ENCODE data around the gene SNTG2. TPM values are rescaled to one million over a fixed set of nuclear protein-coding genes. Genes with fewer than 3 reads are reported as not detected.

The SNTG2 gene
- total and polyA plus RNA-seq, 2 of the 13 experiments (the other 11 are each of a cell fraction or from before 2014, with no cell fraction given) = not detected

DNA sequence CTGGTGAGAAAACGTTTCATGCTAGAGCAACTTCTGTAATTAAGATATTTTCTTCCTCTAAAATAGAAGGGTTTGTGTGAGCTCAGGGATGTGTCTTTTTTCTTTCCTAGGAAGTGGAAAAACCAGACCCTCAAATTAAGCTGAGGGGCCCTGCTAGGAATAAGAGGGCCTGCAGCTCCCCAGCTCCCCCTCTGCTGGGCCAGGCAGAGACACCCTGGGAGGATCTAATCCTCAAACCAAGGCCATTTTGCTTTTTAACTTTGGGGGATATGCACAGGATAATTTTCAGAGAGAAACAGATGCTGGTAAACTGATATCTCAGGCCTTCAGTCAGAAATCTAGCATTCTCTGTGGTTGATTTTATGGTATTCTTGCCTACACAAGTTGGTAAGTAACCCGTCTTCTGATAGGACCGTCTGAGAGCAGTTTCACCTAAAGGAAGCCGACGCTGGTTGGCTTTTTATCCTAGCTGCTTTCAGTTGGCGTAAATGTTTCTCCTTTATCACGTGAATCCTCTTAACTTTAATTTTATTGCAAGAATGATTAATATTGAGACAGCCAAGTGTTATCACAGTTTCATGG lies 34.8 kb downstream of the SNTG2 start:
- 13% methylated on average over 7 of the region's 7 CpGs for WGBS (ENCODE audit: low lambda C conversion rate)
- Histone ChIP-seq H3K27ac (ENCODE audit: extremely low read length, insufficient read depth, low read length) (no peak overlapping the region), H4K20me1 (ENCODE audit: insufficient read depth, low read length) (peaks cover 2% of the 10 kb centered on the region; the same call in 1 of the 2 replicates), H3K9ac (ENCODE audit: insufficient read depth, low read depth, low read length) (no peak overlapping the region), H3K27me3 (ENCODE audit: control insufficient read depth in 1 of 2, insufficient read depth in 2 of 2, low read length in 2 of 2) (peaks cover 3 to 38% of the 10 kb centered on the region in 2 experiments; a peak in 4 of 5 replicates), H3K9me3 (ENCODE audit: low read length) (no peaks in the 10 kb centered on the region), H3K4me1 (ENCODE audit: insufficient read depth, low read length) (no peaks in the 10 kb centered on the region), H3K4me2 (ENCODE audit: low read depth, low read length) (no peak overlapping the region), H3K4me3 (replicated peaks in 1 of 3; ENCODE audit: insufficient read depth in 1 of 3, low read depth in 2 of 3, low read length in 3 of 3) (no peak overlapping the region), H3K36me3 (replicated peaks in 1 of 2; ENCODE audit: control insufficient read depth in 1 of 2, insufficient read depth in 2 of 2, low read length in 2 of 2) (no peaks in the 10 kb centered on the region), H3K79me2 (ENCODE audit: insufficient read depth, low read length) (no peaks in the 10 kb centered on the region), H2AFZ (ENCODE audit: low read length) (no peak overlapping the region)
- CTCF ChIA-PET (ENCODE audit: low intra/inter-chr PET ratio, low total read pairs) = no interaction called here
- POLR2A ChIA-PET = no interaction called here
- BruUV-seq (replicated peaks) = no TSS peak
- no peak for TF ChIP-seq TEAD2 (CRISPR knock-in tag; IDR thresholded peaks at IDR 0.05)
- in situ Hi-C loops (cut with HindIII; ENCODE audit: extremely low pct_ligation_motif_present, low pct_unique_long_range_greater_than_20kb) = no loop called here
- DNase-seq (ENCODE audit: low spot score) = no peak
- intact Hi-C loops (cut with micrococcal nuclease; ENCODE audit: unreplicated experiment) = no loop called here
- no peak for FAIRE-seq
- no peak for ATAC-seq

DNA sequence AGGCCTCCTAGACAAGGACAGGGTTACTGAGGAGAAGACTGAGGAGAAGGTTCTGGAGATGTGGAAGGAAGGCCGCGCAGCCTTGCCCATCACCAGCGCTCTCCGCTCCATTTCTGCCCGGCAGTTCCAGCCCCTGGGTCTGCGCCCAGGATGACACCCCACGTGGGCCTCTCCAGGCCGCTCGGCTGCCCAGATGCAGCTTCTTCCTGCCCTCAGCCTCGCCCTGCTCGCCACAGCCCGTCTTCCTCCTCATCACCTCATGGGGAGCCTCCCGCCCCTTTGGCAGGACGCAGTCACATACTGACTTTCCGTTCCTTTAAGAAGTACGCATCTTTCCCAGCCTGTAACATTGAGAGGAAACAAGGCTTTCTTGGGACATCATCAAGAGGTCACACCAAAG lies 37.1 kb downstream of the SNTG2 start:
- CTCF ChIA-PET (ENCODE audit: low intra/inter-chr PET ratio, low total read pairs) = no interaction called here
- POLR2A ChIA-PET = no interaction called here

More for the DNA sequence above, 37.1 kb downstream of the SNTG2 start:
- Histone ChIP-seq H3K79me2 (ENCODE audit: insufficient read depth, low read length) (no peaks in the 10 kb centered on the region), H3K4me2 (ENCODE audit: low read depth, low read length) (no peak overlapping the region), H3K9ac (ENCODE audit: insufficient read depth, low read depth, low read length) (no peak overlapping the region), H3K36me3 (replicated peaks in 1 of 2; ENCODE audit: control insufficient read depth in 1 of 2, insufficient read depth in 2 of 2, low read length in 2 of 2) (no peaks in the 10 kb centered on the region), H3K27me3 (ENCODE audit: control insufficient read depth in 1 of 2, insufficient read depth in 2 of 2, low read length in 2 of 2) (peaks cover 3 to 38% of the 10 kb centered on the region in 2 experiments; a peak in 4 of 5 replicates), H4K20me1 (ENCODE audit: insufficient read depth, low read length) (peaks cover 2% of the 10 kb centered on the region; the same call in 1 of the 2 replicates), H3K4me3 (replicated peaks in 1 of 3; ENCODE audit: insufficient read depth in 1 of 3, low read depth in 2 of 3, low read length in 3 of 3) (no peak overlapping the region), H3K4me1 (ENCODE audit: insufficient read depth, low read length) (no peaks in the 10 kb centered on the region), H3K27ac (ENCODE audit: extremely low read length, insufficient read depth, low read length) (no peak overlapping the region), H3K9me3 (ENCODE audit: low read length) (no peaks in the 10 kb centered on the region), H2AFZ (ENCODE audit: low read length) (no peak overlapping the region)
- 53% methylated on average over 15 of the region's 16 CpGs for WGBS (ENCODE audit: low lambda C conversion rate)
- in situ Hi-C loops (cut with HindIII; ENCODE audit: extremely low pct_ligation_motif_present, low pct_unique_long_range_greater_than_20kb) (no loop called here), intact Hi-C loops (cut with micrococcal nuclease; ENCODE audit: unreplicated experiment) (no loop called here)
- no peak for DNase-seq (ENCODE audit: low spot score)
- TF ChIP-seq, protein P1, sequence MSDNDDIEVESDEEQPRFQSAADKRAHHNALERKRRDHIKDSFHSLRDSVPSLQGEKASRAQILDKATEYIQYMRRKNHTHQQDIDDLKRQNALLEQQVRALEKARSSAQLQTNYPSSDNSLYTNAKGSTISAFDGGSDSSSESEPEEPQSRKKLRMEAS (IDR thresholded peaks at IDR 0.05) = no peak
- TF ChIP-seq DMAP1 (CRISPR knock-in tag; IDR thresholded peaks at IDR 0.05) (no peak), ZNF17 (CRISPR knock-in tag; IDR thresholded peaks at IDR 0.05) (no peak), BORCS8-MEF2B (CRISPR knock-in tag; IDR thresholded peaks at IDR 0.05) (no peak), ATF1 (CRISPR knock-in tag; IDR thresholded peaks at IDR 0.05) (no peak)
- TF ChIP-seq, protein P2, sequence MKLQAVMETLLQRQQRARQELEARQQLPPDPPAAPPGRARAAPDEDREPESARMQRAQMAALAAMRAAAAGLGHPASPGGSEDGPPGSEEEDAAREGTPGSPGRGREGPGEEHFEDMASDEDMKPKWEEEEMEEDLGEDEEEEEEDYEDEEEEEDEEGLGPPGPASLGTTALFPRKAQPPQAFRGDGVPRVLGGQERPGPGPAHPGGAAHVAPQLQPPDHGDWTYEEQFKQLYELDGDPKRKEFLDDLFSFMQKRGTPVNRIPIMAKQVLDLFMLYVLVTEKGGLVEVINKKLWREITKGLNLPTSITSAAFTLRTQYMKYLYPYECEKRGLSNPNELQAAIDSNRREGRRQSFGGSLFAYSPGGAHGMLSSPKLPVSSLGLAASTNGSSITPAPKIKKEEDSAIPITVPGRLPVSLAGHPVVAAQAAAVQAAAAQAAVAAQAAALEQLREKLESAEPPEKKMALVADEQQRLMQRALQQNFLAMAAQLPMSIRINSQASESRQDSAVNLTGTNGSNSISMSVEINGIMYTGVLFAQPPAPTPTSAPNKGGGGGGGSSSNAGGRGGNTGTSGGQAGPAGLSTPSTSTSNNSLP (IDR thresholded peaks at IDR 0.05; ENCODE audit: low read depth, low read length) = no peak
- TF ChIP-seq, protein P3, sequence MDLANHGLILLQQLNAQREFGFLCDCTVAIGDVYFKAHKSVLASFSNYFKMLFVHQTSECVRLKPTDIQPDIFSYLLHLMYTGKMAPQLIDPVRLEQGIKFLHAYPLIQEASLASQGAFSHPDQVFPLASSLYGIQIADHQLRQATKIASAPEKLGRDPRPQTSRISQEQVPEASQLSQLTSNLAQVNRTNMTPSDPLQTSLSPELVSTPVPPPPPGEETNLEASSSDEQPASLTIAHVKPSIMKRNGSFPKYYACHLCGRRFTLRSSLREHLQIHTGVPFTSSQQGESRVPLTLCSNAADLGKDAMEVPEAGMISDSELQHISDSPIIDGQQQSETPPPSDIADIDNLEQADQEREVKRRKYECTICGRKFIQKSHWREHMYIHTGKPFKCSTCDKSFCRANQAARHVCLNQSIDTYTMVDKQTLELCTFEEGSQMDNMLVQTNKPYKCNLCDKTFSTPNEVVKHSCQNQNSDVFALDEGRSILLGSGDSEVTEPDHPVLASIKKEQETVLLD (CRISPR knock-in tag; IDR thresholded peaks at IDR 0.05; ENCODE audit: low read depth) = no peak
- no peak for FAIRE-seq
- BruUV-seq (replicated peaks) = no TSS peak
- no peak; the same call in 2 of the 3 replicates for ATAC-seq
